Adrenal gland (tissue), 5 donors: ENCODE data around the gene SLC25A42.

ENCODE experiments used
- CTCF ChIP-seq, 6 experiments: fragments of 450-650 bp in 4 of 6; fragments of 200-600 bp in 2 of 6; sonication (generic) in 1 of 6; IDR thresholded peaks; 1 replicate in 5 of 6; 2 replicates in 1 of 6; pipeline versions ENCODE4 v1.5.1 to v1.8.0; 2016 to 2021; ENCODE audit warnings: antibody characterized with exemption in 6 of 6, mild to moderate bottlenecking in 2 of 6, moderate library complexity in 1 of 6
- POLR2A ChIP-seq, 2 donors: fragments of 450-650 bp; IDR thresholded peaks; one replicate each; pipeline ENCODE4 v1.6.1; 2017; ENCODE audit warnings: antibody characterized with exemption in 2 of 2, mild to moderate bottlenecking in 2 of 2, moderate library complexity in 1 of 2
- donor health status: DM: no; HTN: no; CAD: no.

GRCh38 chr19:19159534-19159933 lies 95.7 kb downstream of the SLC25A42 start:
- no peak for TF ChIP-seq CTCF (IDR thresholded peaks at IDR 0.05)
- no peak for TF ChIP-seq POLR2A (IDR thresholded peaks at IDR 0.05)
